Muscle layer of duodenum (tissue), 2 donors: Measurements from ENCODE around the gene ATCAY.
A peak's percentile ranks its signal among the peaks of the same experiment; 100 is the strongest.
"Not testable (repeated sequence)": the region's sequence is repeated elsewhere in the genome, so short reads cannot be mapped to it uniquely, and the experiment has no call there.

Experiments
- H3K27ac ChIP-seq: one replicate; pipeline ENCODE4 v1.7.0; 2013; ENCODE audit warnings: mild to moderate bottlenecking, low read length
- H3K27me3 ChIP-seq: one replicate; pipeline ENCODE4 v1.7.0; 2013; ENCODE audit warnings: low read depth, mild to moderate bottlenecking, control low read depth, low read length
- H3K36me3 ChIP-seq, 2 donors: one replicate each; pipeline ENCODE4 v1.7.0; 2013; ENCODE audit warnings: low read length in 2 of 2, control low read depth in 1 of 2, mild to moderate bottlenecking in 1 of 2; ENCODE audit not compliant: insufficient read depth in 2 of 2, control insufficient read depth in 1 of 2
- H3K4me1 ChIP-seq, 2 donors: one replicate each; pipeline ENCODE4 v1.7.0; 2013; ENCODE audit warnings: low read length in 2 of 2, mild to moderate bottlenecking in 2 of 2, control low read depth in 1 of 2, moderate library complexity in 1 of 2; ENCODE audit not compliant: insufficient read depth in 2 of 2, control insufficient read depth in 1 of 2
- H3K4me3 ChIP-seq, 2 donors: one replicate each; pipeline ENCODE4 v1.7.0; 2013; ENCODE audit warnings: low read length in 2 of 2, low read depth in 1 of 2, mild to moderate bottlenecking in 1 of 2
- H3K9me3 ChIP-seq, 2 donors: one replicate each; pipeline ENCODE4 v1.7.0; 2013; ENCODE audit warnings: low read length in 2 of 2, control low read depth in 1 of 2, mild to moderate bottlenecking in 1 of 2; ENCODE audit not compliant: control insufficient read depth in 1 of 2
- donor health status: healthy.

ATCAY gene

GRCh38 chr19:3967983-3968382 lies 87.5 kb downstream of the ATCAY start:
- not testable (repeated sequence) for H3K9me3 ChIP-seq, H3K27me3 ChIP-seq
- peak overlapping the region in 1 of 2 donors; percentile 15 for H3K4me3 ChIP-seq
- H3K36me3 ChIP-seq, result peaks cover 15 to 33% of the 10 kb centered on the region in 2 donors
- H3K4me1 ChIP-seq, result peaks cover 11 to 36% of the 10 kb centered on the region in 2 donors
- peak overlapping the region; percentile 99 for H3K27ac ChIP-seq

GRCh38 chr19:3968556-3969434 lies 88.3 kb downstream of the ATCAY start:
- Histone ChIP-seq H3K4me1 (peaks cover 11 to 36% of the 10 kb centered on the region in 2 donors), H3K36me3 (peaks cover 11 to 24% of the 10 kb centered on the region in 2 donors), H3K9me3 (no peaks in the 10 kb centered on the region), H3K27me3 (no peaks in the 10 kb centered on the region), H3K27ac (peak overlapping the region; percentile 99), H3K4me3 (peak overlapping the region; percentile 82 to 88)

GRCh38 chr19:3969435-3970312 lies 89.2 kb downstream of the ATCAY start:
- peak overlapping the region; percentile 99 for H3K27ac ChIP-seq
- H3K4me1 ChIP-seq, result peaks cover 11 to 36% of the 10 kb centered on the region in 2 donors

GRCh38 chr19:3970313-3970807 lies 89.9 kb downstream of the ATCAY start:
- Histone ChIP-seq H3K4me3 (peak overlapping the region; percentile 82 to 88), H3K36me3 (peaks cover 8 to 13% of the 10 kb centered on the region in 2 donors), H3K4me1 (peaks cover 11 to 36% of the 10 kb centered on the region in 2 donors), H3K27ac (peak overlapping the region; percentile 99), H3K27me3 (no peaks in the 10 kb centered on the region), H3K9me3 (no peaks in the 10 kb centered on the region)

More at GRCh38 chr19:3969435-3970312, 89.2 kb downstream of the ATCAY start:
- peak overlapping the region; percentile 82 to 88 for H3K4me3 ChIP-seq
- H3K9me3 ChIP-seq, result no peaks in the 10 kb centered on the region
- no peaks in the 10 kb centered on the region for H3K27me3 ChIP-seq
- H3K36me3 ChIP-seq, result peaks cover 8 to 16% of the 10 kb centered on the region in 2 donors

- peaks cover 10 to 16% of the 10 kb centered on the region in 2 donors for H3K36me3 ChIP-seq
- no peaks in the 10 kb centered on the region for H3K9me3 ChIP-seq
- no peaks in the 10 kb centered on the region for H3K27me3 ChIP-seq
- peak within 1 kb of the TSS; percentile 99 for H3K27ac ChIP-seq
- H3K4me3 ChIP-seq, result peak within 1 kb of the TSS; percentile 82 to 88
- H3K4me1 ChIP-seq, result peaks cover 11 to 31% of the 10 kb centered on the region in 2 donors
These were observed 90.5 kb downstream of the ATCAY start, which contains the start of gene DAPK3 for GRCh38 chr19:3970808-3971598. DAPK3 (minus strand) TSS chr19:3971099; CDS start chr19:3969735, 1,364 bp downstream.

- Histone ChIP-seq H3K4me1 (peaks cover 0 to under 1% of the 10 kb centered on the region in 2 donors), H3K9me3 (no peaks in the 10 kb centered on the region), H3K27ac (no peak overlapping the region), H3K36me3 (peaks cover 36 to 49% of the 10 kb centered on the region in 2 donors), H3K27me3 (no peaks in the 10 kb centered on the region), H3K4me3 (no peak overlapping the region)
These were observed 94.7 kb downstream of the ATCAY start for GRCh38 chr19:3975144-3975543.

GRCh38 chr19:3975637-3976087 lies 95.2 kb downstream of the ATCAY start:
- no peaks in the 10 kb centered on the region for H3K9me3 ChIP-seq
- H3K4me1 ChIP-seq, result no peaks in the 10 kb centered on the region
- H3K27ac ChIP-seq, result no peak overlapping the region
- no peak overlapping the region for H3K4me3 ChIP-seq
- no peaks in the 10 kb centered on the region for H3K27me3 ChIP-seq
- H3K36me3 ChIP-seq, result peaks cover 41 to 54% of the 10 kb centered on the region in 2 donors

- H3K27me3 ChIP-seq, result no peaks in the 10 kb centered on the region
- no peaks in the 10 kb centered on the region for H3K4me1 ChIP-seq
- H3K36me3 ChIP-seq, result peaks cover 51 to 64% of the 10 kb centered on the region in 2 donors
- no peak overlapping the region for H3K4me3 ChIP-seq
- H3K9me3 ChIP-seq, result no peaks in the 10 kb centered on the region
- no peak overlapping the region for H3K27ac ChIP-seq
These were observed 96.2 kb downstream of the ATCAY start for GRCh38 chr19:3976495-3977241.
